Stomach smooth muscle (tissue), 2 donors: ENCODE results near the gene TMEM132C.
"Not testable (repeated sequence)": the region's sequence is repeated elsewhere in the genome, so short reads cannot be mapped to it uniquely, and the experiment has no call there.

ENCODE experiments used
- H3K27ac ChIP-seq: one replicate; pipeline ENCODE4 v1.7.0; 2013; ENCODE audit warnings: mild to moderate bottlenecking, low read length, inconsistent platforms
- H3K27me3 ChIP-seq, 2 donors: one replicate each; pipeline ENCODE4 v1.7.0; 2013; ENCODE audit warnings: low read length in 2 of 2; ENCODE audit not compliant: insufficient read depth in 2 of 2, control insufficient read depth in 1 of 2
- H3K36me3 ChIP-seq, 2 donors: one replicate each; pipeline ENCODE4 v1.7.0; 2013; ENCODE audit warnings: low read length in 2 of 2; ENCODE audit not compliant: control insufficient read depth in 2 of 2, insufficient read depth in 2 of 2
- H3K4me1 ChIP-seq: one replicate; pipeline ENCODE4 v1.7.0; 2013; ENCODE audit warnings: low read length; ENCODE audit not compliant: control insufficient read depth, insufficient read depth
- H3K4me3 ChIP-seq, 2 donors: one replicate each; pipeline ENCODE4 v1.7.0; 2013; ENCODE audit warnings: low read length in 2 of 2
- H3K9ac ChIP-seq, 2 donors: one replicate each; pipeline ENCODE4 v1.7.0; 2013; ENCODE audit warnings: low read length in 2 of 2, mild to moderate bottlenecking in 1 of 2
- H3K9me3 ChIP-seq, 2 donors: one replicate each; pipeline ENCODE4 v1.7.0; 2013; ENCODE audit warnings: low read length in 2 of 2; ENCODE audit not compliant: control insufficient read depth in 2 of 2
- donor health status: healthy.
- donor health status: Pancreatic carcinoma.

The TMEM132C gene

DNA sequence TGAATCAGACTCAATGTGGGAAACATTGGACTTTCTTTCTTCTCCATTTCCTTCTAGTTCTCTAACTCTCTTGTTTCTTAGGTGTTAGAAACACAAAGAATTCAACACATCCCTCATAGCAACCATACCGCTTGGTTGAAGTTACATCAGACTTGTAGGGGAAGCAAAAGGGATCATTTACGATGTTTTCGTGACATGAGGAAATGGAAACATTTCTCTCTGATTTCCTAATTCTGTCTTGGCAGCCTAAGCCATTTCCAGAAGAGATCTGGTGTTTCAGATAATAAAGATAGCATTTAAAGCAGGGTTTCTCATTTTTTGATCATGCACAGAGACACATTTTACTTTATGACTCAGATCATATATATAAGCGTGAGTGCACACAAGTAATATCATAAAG, 202.0 kb downstream of the TMEM132C start:
- Histone ChIP-seq H3K27ac (no peak overlapping the region), H3K4me3 (no peak overlapping the region), H3K9ac (no peak overlapping the region), H3K27me3 (peaks cover 0 to 2% of the 10 kb centered on the region in 2 donors), H3K4me1 (no peaks in the 10 kb centered on the region), H3K36me3 (no peaks in the 10 kb centered on the region), H3K9me3 (peaks cover 2 to 6% of the 10 kb centered on the region in 2 donors)

DNA sequence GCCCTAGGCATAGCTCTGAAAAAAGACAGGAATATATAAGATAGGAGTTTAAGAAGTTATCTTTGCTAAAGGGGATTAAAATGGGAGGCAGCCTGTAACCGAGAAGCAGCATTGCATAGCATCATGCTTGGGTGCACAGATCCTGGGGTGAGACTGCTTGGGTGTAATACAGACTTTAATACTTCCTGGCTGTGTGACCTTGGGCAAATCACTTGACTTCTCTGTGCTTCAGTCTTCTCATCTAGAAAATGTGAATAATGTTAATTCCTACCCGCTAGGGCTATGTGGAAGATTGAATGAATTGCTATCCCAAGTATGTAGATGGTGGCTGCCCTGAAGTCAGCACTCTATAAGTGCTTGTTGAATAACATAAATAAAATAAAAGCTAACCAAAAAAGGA, 204.5 kb downstream of the TMEM132C start:
- no peaks in the 10 kb centered on the region for H3K4me1 ChIP-seq
- no peak overlapping the region for H3K9ac ChIP-seq
- no peak overlapping the region for H3K27ac ChIP-seq
- peaks cover 0 to 3% of the 10 kb centered on the region in 2 donors for H3K27me3 ChIP-seq
- H3K9me3 ChIP-seq, result peaks cover 0 to 6% of the 10 kb centered on the region in 2 donors
- no peak overlapping the region for H3K4me3 ChIP-seq
- H3K36me3 ChIP-seq, result no peaks in the 10 kb centered on the region

DNA sequence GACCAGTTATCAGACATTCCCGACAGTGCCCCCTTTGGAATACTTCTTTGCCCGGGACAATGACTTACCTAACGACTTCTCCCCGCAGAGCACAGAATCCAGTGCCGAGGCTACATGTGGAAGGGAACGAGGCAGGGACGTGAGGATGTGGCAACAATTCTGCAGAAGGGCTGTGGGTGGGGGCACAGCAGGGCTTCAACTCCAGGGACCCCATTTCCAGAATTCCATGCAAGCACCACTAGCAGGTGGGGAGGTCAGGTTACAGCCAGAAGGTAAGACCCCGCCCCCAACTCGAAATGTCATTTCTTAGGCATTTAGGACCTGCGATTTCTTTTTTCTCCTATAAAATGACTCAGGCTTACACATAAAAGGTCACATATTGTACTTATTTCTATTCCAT, 207.9 kb downstream of the TMEM132C start:
- no peak overlapping the region for H3K27ac ChIP-seq
- no peak overlapping the region for H3K4me3 ChIP-seq
- H3K27me3 ChIP-seq, result peaks cover 0 to 3% of the 10 kb centered on the region in 2 donors
- H3K36me3 ChIP-seq, result no peaks in the 10 kb centered on the region
- no peaks in the 10 kb centered on the region for H3K4me1 ChIP-seq
- H3K9ac ChIP-seq, result no peak overlapping the region
- H3K9me3 ChIP-seq, result peaks cover 0 to 6% of the 10 kb centered on the region in 2 donors

DNA sequence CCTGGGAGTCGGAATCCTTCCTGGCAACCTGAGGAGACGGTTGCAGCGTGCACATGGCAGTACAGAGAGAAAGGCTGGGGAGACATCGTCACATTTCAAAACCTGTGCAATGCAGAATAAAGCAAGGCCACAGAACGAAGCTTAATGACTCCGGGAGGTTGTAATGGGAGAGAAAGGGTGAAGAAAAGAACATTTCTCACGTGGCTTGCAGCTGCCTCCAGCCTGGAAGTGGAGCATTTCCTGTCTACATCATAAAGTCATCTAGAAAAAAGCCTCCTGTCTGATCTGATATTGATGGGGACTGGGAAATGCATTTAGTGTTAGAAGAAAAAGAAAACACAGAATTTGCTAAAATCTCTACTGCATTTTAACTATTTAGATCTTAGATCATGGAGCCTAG, 209.3 kb downstream of the TMEM132C start:
- Histone ChIP-seq H3K27ac (no peak overlapping the region), H3K9me3 (peaks cover 3% of the 10 kb centered on the region in 2 donors), H3K9ac (no peak overlapping the region), H3K36me3 (no peaks in the 10 kb centered on the region), H3K4me1 (no peaks in the 10 kb centered on the region), H3K27me3 (peaks cover 0 to 3% of the 10 kb centered on the region in 2 donors), H3K4me3 (no peak overlapping the region)

DNA sequence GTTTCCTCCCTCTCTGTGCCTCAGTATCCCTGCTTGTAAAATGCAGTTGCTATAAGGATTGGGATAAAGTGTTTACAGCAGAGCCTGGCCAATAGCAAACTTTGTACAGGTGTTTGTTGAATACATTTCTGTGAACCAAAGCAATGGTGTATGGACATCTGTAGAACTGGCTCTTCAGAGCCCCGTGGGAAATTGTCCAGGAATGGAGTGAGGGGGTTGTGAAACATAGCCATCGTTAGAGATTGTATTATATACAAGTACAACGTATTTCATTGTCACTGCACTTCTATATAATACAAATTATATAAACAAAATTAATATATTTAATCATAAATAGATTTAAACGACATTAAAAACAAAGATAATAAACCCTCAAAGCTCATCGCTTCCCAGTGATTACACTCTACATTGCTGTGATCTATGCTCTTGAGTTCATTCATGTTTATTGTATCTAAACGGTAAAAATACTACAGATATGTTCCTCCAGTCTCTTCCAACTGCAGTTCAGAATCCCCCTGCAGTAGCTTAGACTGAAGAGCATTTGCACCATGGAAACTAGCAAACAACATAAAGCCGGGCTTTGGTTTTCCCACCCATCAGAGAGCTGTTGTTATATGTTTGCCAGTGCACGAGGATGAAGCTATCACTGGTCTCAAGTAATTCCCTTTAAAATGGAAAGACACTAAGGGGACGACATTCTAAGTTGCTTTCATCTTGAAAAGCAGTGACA, 216.7 kb downstream of the TMEM132C start:
- H3K27ac ChIP-seq, result no peak overlapping the region
- peaks cover 0 to 3% of the 10 kb centered on the region in 2 donors for H3K9me3 ChIP-seq
- no peaks in the 10 kb centered on the region for H3K36me3 ChIP-seq
- no peaks in the 10 kb centered on the region for H3K4me1 ChIP-seq
- no peak overlapping the region for H3K4me3 ChIP-seq
- H3K27me3 ChIP-seq, result no peaks in the 10 kb centered on the region
- H3K9ac ChIP-seq, result no peak overlapping the region

DNA sequence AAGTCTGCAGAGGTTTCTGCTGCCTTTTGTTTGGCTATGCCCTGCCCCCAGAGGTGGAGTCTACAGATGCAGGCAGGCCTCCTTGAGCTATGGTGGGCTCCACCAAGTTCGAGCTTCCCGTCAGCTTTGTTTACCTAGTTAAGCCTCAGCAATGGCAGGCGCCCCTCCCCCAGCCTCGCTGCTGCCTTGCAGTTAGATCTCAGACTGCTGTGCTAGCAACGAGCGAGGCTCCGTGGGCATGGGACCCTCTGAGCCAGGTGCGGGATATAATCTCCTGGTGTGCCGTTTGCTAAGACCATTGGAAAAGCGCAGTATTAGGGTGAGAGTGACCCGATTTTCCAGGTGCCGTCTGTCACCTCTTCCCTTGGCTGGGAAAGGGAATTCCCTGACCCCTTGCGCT, 230.4 kb downstream of the TMEM132C start:
- H3K36me3 ChIP-seq, H3K4me3 ChIP-seq, H3K9me3 ChIP-seq, H3K9ac ChIP-seq, H3K27ac ChIP-seq, H3K27me3 ChIP-seq, H3K4me1 ChIP-seq: not testable (repeated sequence)

DNA sequence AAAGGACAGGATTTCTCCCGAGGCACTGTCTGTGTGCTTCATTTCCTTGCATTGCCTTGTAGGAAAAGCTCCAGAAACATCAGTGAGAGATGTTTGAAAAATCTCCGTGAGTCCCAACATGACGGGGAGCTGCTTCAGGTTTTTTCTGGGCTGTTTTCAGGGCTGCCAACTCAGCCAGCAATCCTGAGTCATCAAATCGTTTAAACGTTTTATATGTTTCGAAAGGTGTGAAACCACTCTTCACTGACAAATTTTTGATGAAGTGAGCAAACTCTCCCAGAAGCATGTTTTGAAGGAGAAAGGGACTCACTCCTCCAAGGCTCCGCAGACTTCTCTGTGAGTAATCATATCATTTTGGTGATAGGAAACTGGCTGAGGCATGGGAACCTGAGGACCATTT, 240.5 kb downstream of the TMEM132C start:
- Histone ChIP-seq H3K9me3 (peaks cover 16 to 23% of the 10 kb centered on the region in 2 donors), H3K4me3 (no peak overlapping the region), H3K4me1 (no peaks in the 10 kb centered on the region), H3K27me3 (no peaks in the 10 kb centered on the region), H3K36me3 (no peaks in the 10 kb centered on the region), H3K9ac (no peak overlapping the region), H3K27ac (no peak overlapping the region)

DNA sequence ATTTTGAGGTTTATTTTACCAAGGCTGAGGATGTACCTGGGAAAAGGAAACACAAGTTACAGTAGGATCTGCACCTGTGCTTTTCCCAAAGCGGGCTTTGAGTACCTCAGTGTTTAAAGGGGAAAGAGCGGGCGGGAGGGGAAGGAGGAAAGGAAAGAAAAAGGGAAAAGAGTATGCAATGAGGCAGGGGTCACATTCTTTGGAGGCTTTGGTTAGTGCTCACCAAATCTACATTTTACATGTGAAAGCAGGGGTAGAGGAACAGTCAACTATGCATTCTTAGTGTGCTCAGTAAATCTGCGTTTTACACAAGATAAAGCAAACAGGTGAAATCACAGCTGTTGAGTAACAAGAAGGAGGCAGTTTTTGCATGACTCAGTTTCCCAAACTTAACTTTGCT, 242.2 kb downstream of the TMEM132C start:
- Histone ChIP-seq H3K4me1 (no peaks in the 10 kb centered on the region), H3K27me3 (no peaks in the 10 kb centered on the region), H3K27ac (no peak overlapping the region), H3K4me3 (no peak overlapping the region), H3K9me3 (peaks cover 16 to 19% of the 10 kb centered on the region in 2 donors), H3K9ac (no peak overlapping the region), H3K36me3 (no peaks in the 10 kb centered on the region)

DNA sequence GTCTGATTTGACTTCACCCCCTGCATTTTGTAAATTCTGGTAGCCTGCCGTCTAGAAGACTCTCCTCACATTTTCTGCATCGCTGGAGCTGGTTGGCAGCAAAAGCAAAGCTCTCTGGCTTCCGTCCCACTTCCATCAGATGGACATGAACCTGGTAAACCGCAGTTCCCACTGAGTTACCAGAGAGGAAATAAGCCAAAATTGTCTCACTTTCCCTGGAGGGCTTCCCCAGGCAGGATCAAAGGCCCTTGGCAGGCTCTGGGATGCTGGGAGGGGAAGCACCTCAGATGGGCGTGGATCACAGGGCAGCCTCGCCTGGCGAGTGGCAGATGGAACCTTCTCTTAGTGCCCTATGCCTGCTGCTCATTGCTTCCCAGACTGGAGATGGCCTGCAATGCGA, 243.5 kb downstream of the TMEM132C start:
- no peaks in the 10 kb centered on the region for H3K27me3 ChIP-seq
- H3K36me3 ChIP-seq, result no peaks in the 10 kb centered on the region
- H3K9ac ChIP-seq, result no peak overlapping the region
- peaks cover 11 to 12% of the 10 kb centered on the region in 2 donors for H3K9me3 ChIP-seq
- no peaks in the 10 kb centered on the region for H3K4me1 ChIP-seq
- H3K4me3 ChIP-seq, result no peak overlapping the region
- no peak overlapping the region for H3K27ac ChIP-seq

DNA sequence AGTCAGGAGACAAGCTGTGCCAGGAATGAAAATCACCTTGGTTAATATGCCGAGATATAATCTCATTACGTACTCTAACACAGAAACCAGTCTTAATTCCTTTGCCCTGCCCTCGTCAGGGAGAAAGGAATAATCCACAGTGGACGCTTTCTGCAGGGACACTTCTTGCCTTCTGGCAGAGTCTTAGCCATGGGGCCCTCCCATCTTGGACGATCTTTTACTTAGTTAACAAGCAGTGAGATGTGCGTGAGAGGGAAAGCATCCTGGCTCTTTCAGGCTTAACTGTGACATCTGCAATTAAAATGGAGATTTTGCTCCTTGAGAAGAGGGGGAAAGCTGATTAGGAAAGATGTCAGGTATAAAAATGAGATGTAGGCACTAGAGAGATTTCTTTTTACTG, 246.4 kb downstream of the TMEM132C start:
- Histone ChIP-seq H3K4me1 (no peaks in the 10 kb centered on the region), H3K27me3 (no peaks in the 10 kb centered on the region), H3K9ac (no peak overlapping the region), H3K4me3 (no peak overlapping the region), H3K27ac (no peak overlapping the region), H3K9me3 (peaks cover 5 to 11% of the 10 kb centered on the region in 2 donors), H3K36me3 (no peaks in the 10 kb centered on the region)

DNA sequence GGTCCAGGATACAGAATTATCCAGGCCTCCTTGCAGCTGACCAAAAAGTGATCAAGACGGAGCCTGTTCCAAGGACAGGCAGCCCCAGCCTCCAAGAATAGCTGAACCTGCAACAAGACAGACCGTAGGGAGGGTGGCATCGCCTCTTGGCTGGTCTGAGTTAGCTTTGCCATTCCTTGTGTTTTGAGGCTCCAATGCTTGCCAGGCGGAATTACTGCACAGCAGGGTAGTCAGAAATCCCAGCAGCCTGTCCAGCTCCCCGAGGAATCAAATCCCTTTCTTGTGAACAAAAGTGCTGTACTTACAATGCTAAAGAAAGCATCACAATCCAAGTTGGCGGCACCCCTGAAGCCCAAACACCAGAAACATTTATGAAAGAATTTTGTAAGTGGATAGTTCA, 246.9 kb downstream of the TMEM132C start:
- Histone ChIP-seq H3K36me3 (no peaks in the 10 kb centered on the region), H3K4me1 (no peaks in the 10 kb centered on the region), H3K9ac (no peak overlapping the region), H3K4me3 (no peak overlapping the region), H3K27ac (no peak overlapping the region), H3K9me3 (peaks cover 5 to 8% of the 10 kb centered on the region in 2 donors), H3K27me3 (no peaks in the 10 kb centered on the region)
